HEK293 (cell line): ENCODE results near the gene KLK2.

ENCODE experiments used
- CTCF ChIP-seq: fragments of 450-650 bp; formaldehyde crosslinking; IDR thresholded peaks from 2 replicates; pipeline ENCODE4 v1.5.1; 2016; ENCODE audit warnings: missing biosample characterization, missing genetic modification characterization
- ZNF624 ChIP-seq: fragments of 450-650 bp; formaldehyde crosslinking; IDR thresholded peaks from 2 replicates; pipeline ENCODE4 v1.5.1; 2017; ENCODE audit warnings: missing biosample characterization, missing genetic modification characterization

- TF ChIP-seq ZNF624 (tag by site-specific recombination) (no peak), CTCF (tag by site-specific recombination) (no peak)
These were observed 18.0 kb downstream of the KLK2 start for GRCh38 chr19:50891253-50891625.
